GM19328 (cell line): ENCODE measurements around the gene AOPEP.

ENCODE experiments used
- ATAC-seq: cut with Tn5 transposase; IDR thresholded peaks from one replicate; pipeline ENCODE4 v1.9.1; 2021; ENCODE audit warnings: mild to moderate bottlenecking, moderate library complexity; ENCODE audit not compliant: unreplicated experiment

The AOPEP gene

DNA sequence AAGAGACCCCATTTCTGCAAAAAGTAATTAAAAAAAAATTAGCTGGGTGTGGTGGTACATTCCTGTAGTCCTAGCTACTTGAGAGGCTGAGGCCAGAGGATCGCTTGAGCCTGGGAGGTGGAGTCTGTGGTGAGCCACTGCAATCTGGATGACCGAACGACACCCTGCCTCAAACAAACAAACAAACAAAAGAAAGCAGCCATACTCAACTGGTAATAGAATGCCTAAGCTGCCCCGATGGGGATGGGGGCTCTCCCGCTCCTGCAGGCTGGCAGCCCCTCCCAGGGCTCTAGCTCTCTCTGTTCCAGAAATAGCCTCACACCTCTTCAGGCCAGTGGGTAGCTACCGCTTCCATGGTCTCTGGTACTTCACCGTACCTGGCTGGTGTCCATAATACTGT, 349.2 kb downstream of the AOPEP start:
- no peak for ATAC-seq

DNA sequence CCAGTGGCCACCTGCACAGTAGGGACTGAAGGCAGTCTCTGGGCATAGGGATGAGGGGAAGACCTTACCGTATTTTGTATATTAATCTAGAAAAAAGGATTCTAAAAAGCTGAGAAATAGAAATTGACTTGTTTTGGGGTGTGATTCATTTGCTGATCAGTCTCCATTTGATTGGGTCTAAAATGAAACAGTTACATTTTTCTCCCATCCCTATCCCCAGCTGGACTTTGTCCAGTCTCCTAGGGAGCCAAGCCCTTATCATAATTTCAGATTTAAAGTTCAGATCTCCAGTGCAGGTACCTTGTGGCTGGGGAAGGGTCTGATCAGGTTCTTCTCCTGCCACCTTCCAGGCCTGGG, 350.2 kb downstream of the AOPEP start:
- ATAC-seq = no peak

DNA sequence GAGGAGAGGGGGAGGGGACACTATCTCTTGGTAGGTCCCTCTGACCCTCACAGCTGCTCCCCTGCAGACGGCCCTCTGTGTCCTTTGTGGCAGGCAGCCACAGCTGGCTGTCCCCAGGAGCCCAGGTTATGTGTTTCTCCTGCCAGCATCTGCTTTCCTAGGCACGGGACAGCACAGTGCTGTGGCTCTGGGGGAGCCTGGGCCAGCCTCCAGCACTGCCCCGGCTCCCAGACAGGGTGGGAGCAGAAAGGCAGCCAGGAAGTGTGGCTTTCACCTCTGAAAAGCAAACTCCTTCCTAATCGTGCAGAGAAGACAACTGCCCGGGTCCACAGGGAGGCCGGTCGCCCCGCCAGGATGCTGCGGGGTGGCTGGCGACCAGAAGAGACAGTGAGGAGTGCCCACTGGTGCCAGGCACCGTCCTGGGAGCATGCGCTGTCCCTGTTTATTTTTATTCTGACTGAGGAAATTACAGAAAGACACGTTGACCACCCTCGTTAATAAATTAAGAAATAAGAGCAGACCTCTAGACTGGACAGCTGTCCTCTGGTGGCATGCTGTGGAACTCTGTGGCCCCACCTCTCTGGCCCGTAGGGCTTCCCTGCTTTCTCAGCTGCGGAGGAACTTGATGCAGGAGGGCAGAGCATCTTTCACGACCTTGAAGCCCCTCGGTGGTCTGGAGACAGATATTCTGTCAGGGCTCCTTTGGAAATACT, 350.7 kb downstream of the AOPEP start:
- ATAC-seq = no peak

DNA sequence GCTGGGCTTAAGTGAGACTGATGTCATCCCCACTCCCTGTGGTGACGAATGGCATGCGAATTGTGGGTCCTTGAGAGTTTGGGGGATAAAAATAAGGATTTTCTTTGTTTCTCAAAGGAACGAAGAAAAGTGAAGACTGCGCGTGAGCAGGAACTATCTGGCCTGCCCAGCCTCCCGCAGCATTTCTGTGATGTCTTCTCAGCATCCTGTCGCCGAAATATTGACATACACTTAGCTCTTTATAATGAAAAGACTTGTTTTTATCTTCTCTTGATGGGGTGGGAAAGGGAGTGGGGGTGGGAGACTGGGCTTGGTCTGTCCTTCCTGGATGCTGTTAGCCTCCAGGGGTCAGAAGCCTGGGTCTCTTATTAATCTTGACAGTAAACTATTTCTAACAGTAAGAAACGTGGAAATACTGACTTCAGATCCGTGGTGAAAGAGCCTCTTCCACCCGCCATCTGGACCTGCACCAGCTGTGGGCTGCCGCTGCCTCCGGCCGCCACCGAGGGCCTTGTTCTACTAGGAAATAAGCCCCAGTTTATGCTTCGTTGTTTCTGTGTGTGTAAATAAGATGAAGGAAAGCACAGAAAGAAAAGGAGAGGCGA, 351.4 kb downstream of the AOPEP start:
- no peak for ATAC-seq

DNA sequence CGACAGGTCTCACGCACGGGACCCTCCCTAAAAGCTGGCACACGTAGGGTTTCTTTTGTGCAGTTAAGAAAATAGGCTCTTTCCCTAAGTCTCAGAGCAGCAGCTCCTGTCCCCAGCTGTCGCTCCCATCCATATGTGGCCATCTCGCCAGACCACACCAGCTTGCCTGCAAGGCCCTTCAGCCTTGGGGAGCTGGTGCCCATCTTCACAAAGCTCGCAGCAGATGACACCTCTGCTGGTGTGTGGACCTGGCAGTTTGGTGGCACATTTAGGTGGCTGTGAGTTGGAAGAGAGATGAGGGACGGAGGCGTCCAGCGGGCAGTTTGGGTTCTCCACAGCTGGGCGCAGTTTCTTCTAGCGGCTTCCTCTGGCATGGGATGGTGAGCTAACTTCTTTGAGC, 352.0 kb downstream of the AOPEP start:
- no peak for ATAC-seq

DNA sequence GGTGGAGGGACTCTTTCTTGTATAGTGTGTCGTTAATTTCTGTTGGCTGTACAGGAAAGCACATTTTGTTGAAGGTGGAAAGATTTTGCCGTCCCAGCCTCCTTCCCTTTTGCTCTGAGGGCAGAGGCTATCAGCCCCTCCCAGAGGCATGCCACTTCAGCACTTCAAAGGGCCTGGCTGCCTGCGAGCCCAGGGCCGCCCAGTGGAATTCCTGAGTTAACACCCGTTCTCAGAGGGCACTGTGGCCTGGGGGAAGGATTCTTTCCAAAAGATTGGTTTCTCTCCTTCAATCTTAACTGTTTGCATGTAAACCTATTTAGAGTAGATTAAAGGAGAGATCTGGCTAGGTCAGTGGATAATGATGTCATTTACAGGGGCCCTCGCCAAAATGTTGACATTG, 352.4 kb downstream of the AOPEP start:
- ATAC-seq = no peak

DNA sequence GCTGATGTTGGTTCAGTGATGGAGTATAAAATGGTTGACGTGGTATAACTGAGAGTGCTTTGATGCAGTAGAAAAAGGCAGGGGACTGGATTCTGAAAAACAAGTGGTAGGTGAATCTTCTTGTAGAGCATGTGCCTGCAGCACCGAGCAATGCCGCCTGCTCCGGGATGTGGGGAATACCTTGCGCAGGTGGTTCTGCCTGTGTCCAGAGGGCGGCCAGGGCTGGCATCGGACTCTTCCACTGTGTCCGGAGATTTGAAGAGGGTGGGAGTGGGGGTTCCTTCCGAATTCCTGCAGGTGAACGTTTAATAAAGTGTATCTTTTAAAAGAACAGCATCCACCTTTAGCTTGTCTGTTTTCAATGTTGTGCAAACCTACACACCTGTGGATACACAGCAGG, 353.0 kb downstream of the AOPEP start:
- no peak for ATAC-seq

DNA sequence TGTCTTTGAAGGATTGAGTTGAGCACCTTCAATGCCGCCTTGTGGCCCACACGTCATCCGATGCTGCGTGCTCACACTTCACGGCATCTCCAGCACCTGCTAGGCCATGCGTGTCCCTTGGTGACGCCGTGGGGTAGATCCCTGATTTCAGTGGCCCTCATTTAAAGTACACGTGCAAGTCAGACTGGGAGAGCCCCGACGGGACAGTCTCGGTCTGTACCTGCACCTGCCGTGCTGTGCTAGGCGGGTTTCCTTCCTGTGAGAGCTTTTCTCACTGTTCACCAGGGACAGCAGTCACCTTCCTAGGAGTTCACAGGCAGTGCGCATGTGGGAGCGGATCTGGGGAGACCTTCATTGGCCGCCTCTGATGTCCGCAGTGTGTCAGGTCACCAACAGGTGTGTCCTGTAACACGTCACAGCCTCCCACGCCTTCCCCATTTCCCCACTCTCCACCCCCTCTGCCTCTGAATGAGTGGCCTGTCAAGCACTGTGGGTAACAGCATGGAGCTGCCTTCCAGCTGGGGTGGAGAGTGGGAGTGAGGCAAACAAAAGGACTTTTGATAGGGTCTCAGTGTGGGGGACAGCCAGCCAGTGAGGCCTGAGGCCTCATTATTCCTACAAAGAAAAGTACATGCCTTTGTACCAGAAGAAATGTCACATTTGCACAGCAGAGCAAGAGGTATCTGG, 354.6 kb downstream of the AOPEP start:
- ATAC-seq = no peak

DNA sequence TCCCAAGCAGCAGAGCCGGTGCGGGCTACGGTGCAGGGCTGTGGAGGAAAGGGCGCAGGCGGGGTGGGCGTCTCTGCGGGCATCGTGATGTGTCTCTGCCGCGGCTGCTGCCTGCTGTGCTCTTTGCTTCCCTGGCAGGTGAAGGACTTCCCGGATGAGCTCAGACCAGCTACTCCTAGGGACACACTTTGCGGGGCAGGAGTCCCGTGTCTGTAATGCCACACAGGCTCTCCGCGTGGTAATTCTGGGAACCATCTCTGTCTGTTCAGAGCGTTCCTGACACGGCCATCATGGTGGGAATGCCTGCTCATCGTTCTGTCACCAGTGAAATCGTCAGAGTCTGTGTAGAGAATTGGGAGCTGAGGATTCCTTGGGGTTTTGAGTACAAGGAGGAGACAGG, 355.5 kb downstream of the AOPEP start:
- ATAC-seq = no peak

DNA sequence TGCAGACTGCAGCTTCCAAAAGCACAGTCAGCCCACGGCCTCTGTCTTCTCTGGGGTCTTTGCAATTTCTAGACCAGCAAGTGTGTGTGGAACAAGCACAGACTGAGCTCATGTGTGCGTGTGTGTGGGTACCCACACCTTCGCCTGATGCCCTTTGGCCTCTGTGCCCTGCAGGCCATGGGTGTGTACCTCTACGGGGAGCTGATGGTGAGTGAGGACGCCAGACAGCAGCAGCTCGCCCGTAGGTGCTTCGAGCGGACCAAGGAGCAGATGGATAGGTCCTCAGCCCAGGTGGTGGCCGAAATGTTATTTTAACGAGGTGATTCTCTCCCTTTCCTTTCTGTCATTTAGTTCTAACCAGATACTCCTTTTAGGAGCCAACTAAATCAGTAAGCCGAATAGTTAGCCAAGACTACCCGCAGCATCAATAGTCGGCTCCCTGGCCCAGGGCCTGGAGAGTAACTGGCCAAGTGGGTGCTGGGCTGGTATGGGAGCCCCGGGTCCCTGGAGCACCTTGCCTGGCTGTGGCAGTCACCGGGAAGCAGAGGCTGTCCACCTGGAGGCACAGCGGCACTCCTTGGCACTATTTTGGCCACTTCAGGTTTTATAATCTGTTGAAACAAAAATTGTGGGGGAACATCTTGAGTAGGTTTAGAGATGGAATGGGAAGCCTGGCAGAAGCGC, 356.0 kb downstream of the AOPEP start:
- no peak for ATAC-seq

DNA sequence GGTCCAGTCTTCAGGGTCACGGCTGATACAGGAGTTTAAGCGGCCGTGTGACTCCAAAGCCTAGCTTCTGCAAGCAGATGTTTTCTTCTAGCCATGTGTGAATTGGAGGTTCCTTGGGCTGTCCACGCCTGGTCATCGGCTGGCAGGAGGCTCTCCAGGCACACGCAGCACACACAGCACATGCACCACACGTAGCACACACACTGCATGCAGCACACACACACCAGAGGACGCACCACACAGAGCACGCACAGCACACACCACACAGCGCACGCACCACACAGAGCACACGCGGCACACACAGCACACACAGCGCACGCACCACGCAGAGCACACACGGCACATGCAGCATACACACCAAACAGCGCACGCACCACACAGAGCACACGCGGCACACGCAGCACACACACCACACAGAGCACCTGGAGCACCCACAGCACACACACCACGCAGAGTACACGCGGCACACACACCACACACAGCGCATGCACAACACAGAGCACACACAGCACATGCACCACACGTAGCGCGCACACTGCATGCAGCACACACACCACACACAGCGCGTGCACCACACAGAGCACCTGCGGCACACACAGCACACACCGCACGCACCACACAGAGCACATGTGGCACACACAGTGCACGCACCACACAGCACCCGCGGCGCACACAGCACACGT, 356.7 kb downstream of the AOPEP start:
- no peak for ATAC-seq

DNA sequence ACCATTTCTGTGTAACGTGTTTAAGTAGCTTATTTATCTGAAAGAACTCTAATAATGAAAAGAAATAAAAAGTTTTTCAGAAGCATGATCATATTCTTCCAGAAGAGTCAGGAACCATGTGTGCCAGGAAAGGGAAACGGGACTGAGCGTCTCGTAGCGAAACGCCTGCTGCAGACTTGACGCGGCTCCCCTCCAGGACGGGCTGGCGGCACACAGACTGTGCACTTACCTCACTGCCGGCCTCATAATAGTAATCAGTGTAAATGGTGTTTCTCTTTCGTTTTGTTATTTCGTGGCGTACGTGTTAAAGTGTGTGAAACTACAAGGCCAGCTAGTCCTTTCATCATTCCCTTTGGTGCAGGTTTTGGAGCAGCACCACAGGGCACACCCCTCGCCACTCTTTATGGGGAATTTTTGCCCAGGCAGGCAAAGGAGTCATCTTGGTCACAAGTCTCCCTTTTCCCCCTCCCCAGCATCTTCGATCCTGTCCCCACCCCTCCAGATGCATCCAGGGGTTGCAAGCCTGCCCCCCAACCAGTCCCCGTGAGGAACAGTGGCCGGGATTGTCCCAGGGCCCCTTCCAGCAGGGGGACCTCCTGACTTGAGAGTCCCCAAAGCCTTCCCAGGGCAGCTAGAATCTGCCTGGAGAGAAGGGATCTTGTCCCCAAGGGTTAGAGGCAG, 357.9 kb downstream of the AOPEP start:
- ATAC-seq = no peak

DNA sequence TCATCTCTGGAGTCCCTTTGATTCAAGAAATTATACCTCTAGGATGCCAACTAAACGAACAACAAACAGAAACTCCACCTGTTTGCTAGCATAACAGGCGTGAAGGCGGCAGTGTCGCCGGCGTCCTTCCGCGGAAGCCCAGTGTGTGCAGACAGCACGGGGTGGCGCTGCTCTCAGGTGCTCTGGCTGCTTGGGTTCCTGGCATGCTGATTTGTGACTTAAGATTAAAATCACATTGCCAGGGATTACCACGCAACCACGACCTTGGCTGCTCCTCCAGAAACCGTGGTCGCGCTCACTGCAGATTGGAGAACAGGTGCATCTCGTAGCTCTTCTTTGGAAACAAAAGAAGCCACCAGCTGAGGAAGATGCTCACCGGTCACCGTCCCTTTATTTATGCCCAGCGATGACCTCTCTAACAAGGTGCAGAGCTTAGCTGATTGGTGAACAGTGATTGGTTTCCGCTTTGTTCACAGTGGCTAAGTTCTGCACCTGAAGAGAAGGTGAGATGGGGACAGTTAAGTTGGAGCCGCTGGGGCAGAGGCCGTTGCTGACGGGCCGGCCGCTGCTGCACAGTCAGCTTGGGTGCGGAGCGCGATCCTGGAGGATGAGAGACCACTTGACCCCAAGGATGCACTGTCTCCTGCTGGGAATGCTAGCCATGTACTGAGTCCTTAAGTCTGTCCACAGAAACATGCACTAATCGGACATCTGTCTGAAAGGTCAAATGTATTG, 358.7 kb downstream of the AOPEP start:
- no peak for ATAC-seq

DNA sequence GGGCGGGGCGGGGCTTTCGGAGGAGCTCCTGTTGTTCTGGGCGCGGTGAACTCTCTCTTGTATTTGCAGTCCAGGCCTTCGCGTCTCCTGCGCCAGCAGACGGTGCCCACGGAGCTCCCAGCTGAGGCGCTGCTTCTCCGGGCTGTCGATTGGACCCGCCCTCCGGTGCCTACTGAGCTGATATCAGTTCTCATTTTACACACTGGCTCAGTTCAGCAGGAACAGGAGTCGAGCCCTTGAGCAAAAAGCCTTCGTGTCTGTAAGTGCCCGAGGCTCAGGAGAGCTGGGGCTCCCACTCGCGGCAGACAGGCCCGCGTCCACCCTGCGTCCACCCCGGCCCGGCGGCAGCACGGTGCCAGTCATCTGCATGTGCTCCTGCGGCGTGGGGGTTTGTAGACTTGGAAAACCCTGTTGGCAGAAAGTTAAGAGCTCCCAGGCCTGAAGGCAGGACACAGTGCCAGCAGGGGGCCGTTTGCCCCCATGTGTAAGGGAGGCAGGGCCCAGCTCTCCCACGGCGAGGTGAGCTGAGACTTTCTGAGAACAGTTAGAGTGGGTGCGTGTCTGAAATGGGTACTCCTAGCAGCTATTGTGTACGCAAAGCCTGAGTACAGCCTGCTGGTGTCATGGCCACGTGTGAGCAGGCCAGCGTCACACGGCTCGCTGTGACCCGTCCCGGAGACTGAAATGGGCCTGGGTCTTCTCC, 359.5 kb downstream of the AOPEP start:
- ATAC-seq = no peak

DNA sequence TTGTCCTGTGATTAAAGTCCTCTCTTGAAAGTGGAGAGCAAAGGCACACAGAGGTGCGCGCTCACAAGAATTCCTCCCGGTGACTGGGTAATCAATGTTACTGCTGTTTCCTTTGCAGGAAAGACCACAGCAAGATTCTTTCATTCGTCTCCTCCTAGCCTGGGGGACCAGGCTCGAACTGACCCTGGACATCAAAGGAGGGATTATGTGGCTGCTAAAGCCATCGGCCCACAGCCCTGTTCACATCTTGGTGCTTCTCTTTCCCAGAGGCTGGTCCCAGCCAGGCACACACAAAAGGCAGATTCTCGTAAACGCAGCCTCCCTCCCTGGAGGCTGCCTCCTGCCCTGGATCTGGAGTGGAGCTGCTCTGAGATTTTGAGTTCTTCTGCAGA, 360.1 kb downstream of the AOPEP start:
- no peak for ATAC-seq

DNA sequence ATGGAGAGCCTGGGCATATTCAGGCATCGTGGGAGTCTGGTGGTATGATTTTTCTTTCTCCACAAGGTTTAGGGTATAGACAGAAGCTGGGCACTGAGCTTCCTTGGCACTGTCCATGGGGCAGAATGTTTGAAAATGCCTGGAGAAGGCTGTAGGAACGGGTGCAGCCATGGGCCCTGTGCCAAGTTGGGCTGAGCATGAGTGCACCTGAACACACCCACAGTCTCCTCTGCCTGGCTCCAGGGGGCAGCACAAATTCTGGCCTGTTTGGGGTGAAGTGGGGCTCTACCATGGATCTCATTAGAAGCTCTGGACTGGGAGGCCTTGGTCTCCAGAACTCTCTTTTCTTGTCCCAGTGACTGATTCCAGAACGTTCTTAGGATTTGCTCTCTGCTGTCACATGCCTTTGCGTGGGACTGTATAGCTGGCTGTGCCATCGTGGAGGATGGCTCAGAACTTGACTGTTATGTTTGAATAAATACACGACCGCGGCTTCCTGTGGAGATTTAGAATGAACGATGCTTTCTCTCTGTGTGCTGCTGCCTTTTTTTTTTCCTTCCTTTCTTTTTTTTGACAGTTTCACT, 361.3 kb downstream of the AOPEP start:
- no peak for ATAC-seq

DNA sequence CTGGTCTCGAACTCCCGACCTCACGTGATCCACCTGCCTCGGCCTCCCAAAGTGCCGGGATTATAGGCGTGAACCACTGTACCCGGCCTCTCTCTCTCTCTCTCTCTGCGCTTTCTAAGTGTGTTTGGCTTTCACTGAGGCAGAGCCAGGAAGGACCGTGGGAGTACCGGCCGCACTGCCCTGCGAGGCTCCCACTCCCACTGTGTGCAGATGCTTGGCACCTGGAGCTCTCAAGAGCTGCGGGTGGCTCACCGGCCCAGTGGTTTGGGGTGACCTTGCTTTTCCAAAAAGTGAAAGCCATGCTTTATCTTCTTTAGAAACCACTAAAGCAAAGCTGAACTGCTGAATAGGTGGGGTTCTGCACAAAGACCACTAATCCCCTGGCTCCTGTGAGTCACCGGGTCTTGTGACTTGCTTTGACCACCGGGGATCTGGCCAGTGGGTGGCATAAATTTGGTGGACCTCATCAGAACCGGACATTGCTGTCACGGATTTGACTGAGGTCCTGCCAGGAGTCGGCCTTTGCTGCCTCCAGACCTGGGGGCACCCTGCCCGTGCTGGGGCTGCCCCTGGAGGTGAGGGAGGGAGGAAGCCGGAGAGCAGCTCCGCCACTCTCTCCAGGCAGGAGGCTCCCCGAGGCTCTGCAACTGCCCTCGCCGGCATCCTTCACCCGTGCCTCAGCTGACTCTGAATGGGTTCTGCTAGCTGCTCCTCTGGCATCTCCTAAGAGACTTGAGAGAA, 362.1 kb downstream of the AOPEP start:
- ATAC-seq = no peak

DNA sequence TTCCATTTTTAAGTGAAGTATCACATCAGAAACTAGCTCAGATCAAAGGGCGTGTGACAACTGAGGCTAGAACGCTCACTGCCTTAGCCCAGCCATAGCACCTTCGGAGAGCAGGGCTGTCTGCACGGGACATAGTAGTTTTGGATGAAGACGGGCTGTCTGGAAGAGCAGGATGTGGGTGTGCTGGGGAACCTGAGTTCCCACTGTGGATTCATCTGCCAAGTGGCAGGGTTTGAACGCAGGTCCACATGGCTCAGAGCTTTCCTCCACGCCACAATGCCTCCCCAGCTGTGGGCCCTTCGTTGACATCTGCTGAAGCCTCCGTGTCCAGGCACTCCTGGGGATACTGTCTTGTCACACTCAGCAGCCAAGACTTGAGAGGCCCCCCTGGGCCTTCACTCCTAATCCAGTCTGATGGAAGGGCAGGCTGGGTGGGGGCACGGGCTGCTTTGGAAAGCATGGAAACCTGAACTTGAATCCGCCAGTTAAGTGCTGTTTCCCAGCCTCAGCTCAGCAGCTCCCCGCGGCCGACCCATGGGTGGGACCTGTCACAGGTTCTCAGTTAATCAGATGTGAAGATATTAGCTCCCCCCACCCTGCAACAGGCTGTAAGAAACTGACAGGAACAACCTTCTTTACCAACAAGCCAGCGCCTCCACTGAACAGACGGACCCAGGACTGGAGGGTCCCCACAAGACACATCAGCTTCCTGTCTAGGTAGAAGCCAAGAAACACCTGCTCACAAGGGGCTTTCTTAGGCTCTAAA, 362.9 kb downstream of the AOPEP start:
- no peak for ATAC-seq
